ENCODE results near the gene ACD.

The ACD gene

GRCh38 chr16:67651039-67651438 is 9.0 kb downstream of the ACD start:
- Histone ChIP-seq H3K4me2 (ENCODE audit: low read length) (no peak overlapping the region), H3K27ac (ENCODE audit: low read length) (no peak overlapping the region), H3K27me3 (ENCODE audit: low read depth, low read length) (no peaks in the 10 kb centered on the region), H3K9me3 (ENCODE audit: insufficient read depth, low read length) (no peaks in the 10 kb centered on the region), H4K20me1 (ENCODE audit: insufficient read depth, low read length) (no peaks in the 10 kb centered on the region), H3K36me3 (replicated peaks; ENCODE audit: low read depth, low read length) (peaks cover 13% of the 10 kb centered on the region), H2AFZ (ENCODE audit: low read depth, low read length) (no peak overlapping the region), H3K9ac (ENCODE audit: low read length) (no peak overlapping the region), H3K4me1 (ENCODE audit: low read length) (no peaks in the 10 kb centered on the region), H3K4me3 (ENCODE audit: low read length) (no peak overlapping the region), H3K79me2 (ENCODE audit: low read length) (no peaks in the 10 kb centered on the region)
- TF ChIP-seq EZH2phosphoT487 (IDR thresholded peaks at IDR 0.05; ENCODE audit: low read depth) = no peak
- TF ChIP-seq, protein P1, sequence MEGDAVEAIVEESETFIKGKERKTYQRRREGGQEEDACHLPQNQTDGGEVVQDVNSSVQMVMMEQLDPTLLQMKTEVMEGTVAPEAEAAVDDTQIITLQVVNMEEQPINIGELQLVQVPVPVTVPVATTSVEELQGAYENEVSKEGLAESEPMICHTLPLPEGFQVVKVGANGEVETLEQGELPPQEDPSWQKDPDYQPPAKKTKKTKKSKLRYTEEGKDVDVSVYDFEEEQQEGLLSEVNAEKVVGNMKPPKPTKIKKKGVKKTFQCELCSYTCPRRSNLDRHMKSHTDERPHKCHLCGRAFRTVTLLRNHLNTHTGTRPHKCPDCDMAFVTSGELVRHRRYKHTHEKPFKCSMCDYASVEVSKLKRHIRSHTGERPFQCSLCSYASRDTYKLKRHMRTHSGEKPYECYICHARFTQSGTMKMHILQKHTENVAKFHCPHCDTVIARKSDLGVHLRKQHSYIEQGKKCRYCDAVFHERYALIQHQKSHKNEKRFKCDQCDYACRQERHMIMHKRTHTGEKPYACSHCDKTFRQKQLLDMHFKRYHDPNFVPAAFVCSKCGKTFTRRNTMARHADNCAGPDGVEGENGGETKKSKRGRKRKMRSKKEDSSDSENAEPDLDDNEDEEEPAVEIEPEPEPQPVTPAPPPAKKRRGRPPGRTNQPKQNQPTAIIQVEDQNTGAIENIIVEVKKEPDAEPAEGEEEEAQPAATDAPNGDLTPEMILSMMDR (IDR thresholded peaks at IDR 0.05; ENCODE audit: low read depth, low read length) = no peak

GRCh38 chr16:67650023-67650422 is 10.0 kb downstream of the ACD start:
- Histone ChIP-seq H3K36me3 (replicated peaks; ENCODE audit: low read depth, low read length) (peaks cover 13% of the 10 kb centered on the region), H3K4me1 (ENCODE audit: low read length) (peaks cover 6% of the 10 kb centered on the region; the same call in 1 of the 2 replicates), H3K4me3 (ENCODE audit: low read length) (no peak overlapping the region), H3K79me2 (ENCODE audit: low read length) (peaks cover 8% of the 10 kb centered on the region; the same call in 1 of the 2 replicates), H3K9me3 (ENCODE audit: insufficient read depth, low read length) (no peaks in the 10 kb centered on the region), H2AFZ (ENCODE audit: low read depth, low read length) (no peak overlapping the region), H3K4me2 (ENCODE audit: low read length) (no peak overlapping the region), H4K20me1 (ENCODE audit: insufficient read depth, low read length) (no peaks in the 10 kb centered on the region), H3K27ac (ENCODE audit: low read length) (no peak overlapping the region), H3K27me3 (ENCODE audit: low read depth, low read length) (no peaks in the 10 kb centered on the region), H3K9ac (ENCODE audit: low read length) (no peak overlapping the region)
- TF ChIP-seq, protein P1 (IDR thresholded peaks at IDR 0.05; ENCODE audit: low read depth, low read length) = no peak
- TF ChIP-seq EZH2phosphoT487 (IDR thresholded peaks at IDR 0.05; ENCODE audit: low read depth) = no peak

DNA sequence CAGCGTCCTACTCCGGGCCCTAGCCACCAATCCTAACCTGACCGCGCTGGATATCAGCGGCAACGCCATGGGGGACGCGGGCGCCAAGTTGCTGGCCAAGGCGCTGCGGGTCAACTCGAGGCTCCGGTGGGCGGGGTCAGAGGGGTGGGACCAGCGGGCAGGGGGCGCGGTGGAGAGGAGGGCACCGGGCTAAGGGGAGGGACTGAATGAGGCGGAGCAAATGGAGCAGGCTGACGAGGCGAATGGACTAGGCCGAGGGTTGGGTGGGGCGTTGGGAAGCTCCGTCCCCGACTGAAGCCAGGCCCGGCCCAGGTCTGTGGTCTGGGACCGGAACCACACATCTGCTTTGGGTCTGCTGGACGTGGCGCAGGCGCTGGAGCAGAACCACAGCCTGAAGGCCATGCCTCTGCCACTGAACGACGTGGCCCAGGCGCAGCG is 10.5 kb downstream of the ACD start:
- Histone ChIP-seq H3K9me3 (ENCODE audit: insufficient read depth, low read length) (no peaks in the 10 kb centered on the region), H2AFZ (ENCODE audit: low read depth, low read length) (no peak overlapping the region), H3K27ac (ENCODE audit: low read length) (no peak overlapping the region), H4K20me1 (ENCODE audit: insufficient read depth, low read length) (no peaks in the 10 kb centered on the region), H3K4me1 (ENCODE audit: low read length) (peaks cover 6% of the 10 kb centered on the region; the same call in 1 of the 2 replicates), H3K27me3 (ENCODE audit: low read depth, low read length) (no peaks in the 10 kb centered on the region), H3K36me3 (replicated peaks; ENCODE audit: low read depth, low read length) (peaks cover 13% of the 10 kb centered on the region), H3K4me3 (ENCODE audit: low read length) (no peak overlapping the region), H3K9ac (ENCODE audit: low read length) (no peak overlapping the region), H3K4me2 (ENCODE audit: low read length) (no peak overlapping the region), H3K79me2 (ENCODE audit: low read length) (peaks cover 8% of the 10 kb centered on the region; the same call in 1 of the 2 replicates)
- TF ChIP-seq, protein P1 (IDR thresholded peaks at IDR 0.05; ENCODE audit: low read depth, low read length) = no peak
- TF ChIP-seq EZH2phosphoT487 (IDR thresholded peaks at IDR 0.05; ENCODE audit: low read depth) = no peak

DNA sequence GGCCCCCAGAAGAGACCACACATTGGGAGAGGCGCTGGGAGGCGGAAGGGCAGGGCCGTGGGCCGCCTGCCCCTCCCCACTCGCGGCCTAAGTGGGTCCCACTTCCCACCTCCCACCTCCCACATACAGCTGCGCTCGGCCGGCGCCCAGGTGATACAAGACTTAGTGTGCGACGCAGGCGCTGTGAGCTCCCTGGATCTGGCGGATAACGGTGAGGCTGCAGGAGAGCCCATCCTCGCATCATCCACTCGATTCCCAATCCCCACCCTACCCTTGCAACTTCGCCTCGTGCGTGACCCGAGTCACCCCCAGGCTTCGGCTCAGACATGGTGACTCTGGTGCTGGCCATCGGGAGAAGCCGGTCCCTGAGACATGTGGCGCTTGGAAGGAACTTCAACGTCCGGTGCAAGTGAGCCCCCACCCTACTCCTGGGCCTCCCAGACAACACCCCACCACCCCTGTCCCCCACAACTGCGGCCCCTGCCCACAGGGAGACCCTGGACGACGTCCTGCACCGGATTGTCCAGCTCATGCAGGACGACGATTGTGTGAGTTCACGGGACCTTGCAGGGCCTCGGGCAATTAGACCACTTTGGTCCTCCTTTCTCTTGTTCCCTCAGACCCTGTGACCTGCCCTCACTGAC is 11.2 kb downstream of the ACD start:
- Histone ChIP-seq H3K4me3 (ENCODE audit: low read length) (no peak overlapping the region), H2AFZ (ENCODE audit: low read depth, low read length) (no peak overlapping the region), H3K79me2 (ENCODE audit: low read length) (peaks cover 8% of the 10 kb centered on the region; the same call in 1 of the 2 replicates), H3K4me2 (ENCODE audit: low read length) (no peak overlapping the region), H3K9ac (ENCODE audit: low read length) (no peak overlapping the region), H3K9me3 (ENCODE audit: insufficient read depth, low read length) (no peaks in the 10 kb centered on the region), H4K20me1 (ENCODE audit: insufficient read depth, low read length) (no peaks in the 10 kb centered on the region), H3K27ac (ENCODE audit: low read length) (no peak overlapping the region), H3K27me3 (ENCODE audit: low read depth, low read length) (no peaks in the 10 kb centered on the region), H3K36me3 (replicated peaks; ENCODE audit: low read depth, low read length) (peaks cover 13% of the 10 kb centered on the region), H3K4me1 (ENCODE audit: low read length) (peaks cover 6% of the 10 kb centered on the region; the same call in 1 of the 2 replicates)
- no peak for TF ChIP-seq EZH2phosphoT487 (IDR thresholded peaks at IDR 0.05; ENCODE audit: low read depth)
- TF ChIP-seq, protein P1 (IDR thresholded peaks at IDR 0.05; ENCODE audit: low read depth, low read length) = no peak
